ENCODE data around the gene AFTPH. TPM values are rescaled to one million over a fixed set of nuclear protein-coding genes. Genes with fewer than 3 reads are reported as not detected.

Gene AFTPH
- total and polyA plus RNA-seq, 9 of the 15 experiments (the other 6 are each of a cell fraction or from before 2014, with no cell fraction given): 8.0 to 26.2 (median 13.8) TPM

DNA sequence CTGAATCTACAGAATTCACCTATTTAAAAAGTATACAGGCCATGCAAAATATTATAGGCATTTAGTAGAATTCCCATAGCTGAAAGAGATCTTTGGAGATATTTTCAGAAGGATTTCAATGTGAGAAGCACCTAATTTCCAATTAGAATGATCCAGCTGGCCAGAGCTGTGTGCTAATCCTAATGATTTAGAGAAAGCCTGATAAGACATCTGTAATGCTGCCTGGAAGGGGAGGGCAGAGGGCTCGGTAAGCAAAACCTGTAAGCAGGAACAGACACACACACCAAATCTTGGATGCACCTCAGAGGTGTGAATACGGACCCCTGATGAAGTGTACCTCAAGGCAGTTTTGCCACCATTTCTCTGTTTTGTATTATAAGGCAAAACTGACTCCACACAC lies 115.6 kb downstream of the AFTPH start (continued):
- TF ChIP-seq ZBTB8A (IDR thresholded peaks at IDR 0.05; ENCODE audit: partially characterized antibody) (no peak), KLF13 (tag; IDR thresholded peaks at IDR 0.05; ENCODE audit: borderline replicate concordance, low read depth) (no peak), GTF3C2 (IDR thresholded peaks at IDR 0.05; ENCODE audit: borderline replicate concordance, extremely low read depth, insufficient read length) (no peak), HDAC1 (IDR thresholded peaks at IDR 0.05) (no peak), ZNF395 (CRISPR knock-in tag; IDR thresholded peaks at IDR 0.05) (no peak), ZHX1 (conservative IDR thresholded peaks at IDR 0.05; ENCODE audit: low read length) (no peak), ZNF695 (CRISPR knock-in tag; IDR thresholded peaks at IDR 0.05) (no peak), ZNF431 (CRISPR knock-in tag; IDR thresholded peaks at IDR 0.05) (no peak), NFIX (CRISPR knock-in tag; IDR thresholded peaks at IDR 0.05; ENCODE audit: low read depth) (no peak), ZNF644 (tag; IDR thresholded peaks at IDR 0.05; ENCODE audit: low read depth) (no peak), BACH1 (tag; IDR thresholded peaks at IDR 0.05) (no peak), CBFA2T3 (IDR thresholded peaks at IDR 0.05) (0 out of 2 replicates have a peak, but pooled peaks have one; percentile 9), PML (IDR thresholded peaks at IDR 0.05; ENCODE audit: low read length) (no peak)

Measured in K562 (cell line).